ENCODE data around the gene CDR2L.

The CDR2L gene

DNA sequence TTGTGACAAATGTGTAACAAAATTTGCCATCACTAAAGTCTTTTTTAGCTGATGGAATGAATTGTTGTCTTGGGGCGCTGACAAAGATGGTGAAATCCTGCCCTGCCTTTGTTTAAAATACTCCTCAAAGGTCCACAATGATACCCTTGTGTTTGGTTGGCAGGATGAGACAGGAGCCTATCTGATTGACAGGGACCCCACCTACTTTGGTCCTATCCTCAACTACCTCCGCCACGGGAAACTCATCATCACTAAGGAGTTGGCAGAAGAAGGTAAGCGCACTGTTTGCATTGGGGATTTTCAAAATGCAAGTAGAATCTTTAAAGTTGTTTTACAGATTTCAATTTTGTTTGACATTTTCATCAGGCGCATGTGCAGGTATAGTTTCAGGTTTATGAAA lies 61.6 kb downstream of the CDR2L start:
- in situ Hi-C loops (cut with MboI; ENCODE audit: low sequenced_read_pairs, unreplicated experiment) = no loop called here
- TF ChIP-seq, protein P1, sequence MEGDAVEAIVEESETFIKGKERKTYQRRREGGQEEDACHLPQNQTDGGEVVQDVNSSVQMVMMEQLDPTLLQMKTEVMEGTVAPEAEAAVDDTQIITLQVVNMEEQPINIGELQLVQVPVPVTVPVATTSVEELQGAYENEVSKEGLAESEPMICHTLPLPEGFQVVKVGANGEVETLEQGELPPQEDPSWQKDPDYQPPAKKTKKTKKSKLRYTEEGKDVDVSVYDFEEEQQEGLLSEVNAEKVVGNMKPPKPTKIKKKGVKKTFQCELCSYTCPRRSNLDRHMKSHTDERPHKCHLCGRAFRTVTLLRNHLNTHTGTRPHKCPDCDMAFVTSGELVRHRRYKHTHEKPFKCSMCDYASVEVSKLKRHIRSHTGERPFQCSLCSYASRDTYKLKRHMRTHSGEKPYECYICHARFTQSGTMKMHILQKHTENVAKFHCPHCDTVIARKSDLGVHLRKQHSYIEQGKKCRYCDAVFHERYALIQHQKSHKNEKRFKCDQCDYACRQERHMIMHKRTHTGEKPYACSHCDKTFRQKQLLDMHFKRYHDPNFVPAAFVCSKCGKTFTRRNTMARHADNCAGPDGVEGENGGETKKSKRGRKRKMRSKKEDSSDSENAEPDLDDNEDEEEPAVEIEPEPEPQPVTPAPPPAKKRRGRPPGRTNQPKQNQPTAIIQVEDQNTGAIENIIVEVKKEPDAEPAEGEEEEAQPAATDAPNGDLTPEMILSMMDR (IDR thresholded peaks at IDR 0.05; ENCODE audit: borderline replicate concordance, control extremely low read depth, extremely low read depth, insufficient read depth, missing control alignments) = no peak
- DNase-seq (ENCODE audit: low spot score) = no peak

- in situ Hi-C loops (cut with MboI; ENCODE audit: low sequenced_read_pairs, unreplicated experiment) = no loop called here
- TF ChIP-seq, protein P1 (IDR thresholded peaks at IDR 0.05; ENCODE audit: borderline replicate concordance, control extremely low read depth, extremely low read depth, insufficient read depth, missing control alignments) = no peak
- DNase-seq (ENCODE audit: low spot score) = peak; percentile 0
These were observed 62.3 kb downstream of the CDR2L start for GRCh38 chr17:75049706-75050105.

- in situ Hi-C loops (cut with MboI; ENCODE audit: low sequenced_read_pairs, unreplicated experiment) = no loop called here
- no peak for DNase-seq (ENCODE audit: low spot score)
- TF ChIP-seq, protein P1 (IDR thresholded peaks at IDR 0.05; ENCODE audit: borderline replicate concordance, control extremely low read depth, extremely low read depth, insufficient read depth, missing control alignments) = no peak
These were observed 64.5 kb downstream of the CDR2L start for GRCh38 chr17:75051941-75052340.
